ENCODE measurements around the gene OR7G3.

- TF ChIP-seq CTCF (IDR thresholded peaks at IDR 0.05; ENCODE audit: poor library complexity, severe bottlenecking) (no peak), TAF1 (IDR thresholded peaks at IDR 0.05; ENCODE audit: low read depth) (no peak), EZH2 (IDR thresholded peaks at IDR 0.05; ENCODE audit: borderline replicate concordance, insufficient read depth, low read length, poor library complexity, severe bottlenecking) (no peak), POLR2AphosphoS5 (IDR thresholded peaks at IDR 0.05) (no peak), RAD21 (conservative IDR thresholded peaks at IDR 0.05) (no peak), EP300 (conservative IDR thresholded peaks at IDR 0.05; ENCODE audit: poor library complexity, severe bottlenecking) (no peak), REST (IDR thresholded peaks at IDR 0.05; ENCODE audit: borderline replicate concordance) (no peak)
Measured at GRCh38 chr19:9076901-9077300, 49.8 kb downstream of the OR7G3 start.

Measured in neural cell (in vitro differentiated cells).